HG02973 (cell line): Measurements from ENCODE around the gene SPG7.

Source experiments
- ATAC-seq: cut with Tn5 transposase; IDR thresholded peaks from one replicate; pipeline ENCODE4 v1.9.1; 2021; ENCODE audit warnings: moderate library complexity; ENCODE audit not compliant: unreplicated experiment

Gene SPG7

DNA sequence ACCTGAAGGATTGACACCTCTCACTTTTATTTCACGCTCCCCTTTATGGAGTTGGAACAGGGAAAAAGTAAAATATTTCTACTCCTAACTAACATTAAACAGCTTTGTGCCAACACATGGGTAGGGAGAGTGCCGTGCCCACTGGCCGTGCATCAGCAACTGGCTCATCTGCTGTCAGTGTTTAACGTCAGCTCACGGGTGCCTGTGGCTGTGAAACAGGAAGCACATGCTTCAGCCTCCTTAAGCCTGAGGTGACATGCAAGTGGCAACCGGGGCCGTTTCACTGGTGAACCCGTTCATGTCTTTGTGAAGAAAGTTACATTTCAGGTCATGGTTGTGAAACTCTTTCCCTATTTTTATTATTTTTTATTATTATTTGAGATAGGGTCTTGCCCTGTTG lies 3.2 kb downstream of the SPG7 start:
- no peak for ATAC-seq

DNA sequence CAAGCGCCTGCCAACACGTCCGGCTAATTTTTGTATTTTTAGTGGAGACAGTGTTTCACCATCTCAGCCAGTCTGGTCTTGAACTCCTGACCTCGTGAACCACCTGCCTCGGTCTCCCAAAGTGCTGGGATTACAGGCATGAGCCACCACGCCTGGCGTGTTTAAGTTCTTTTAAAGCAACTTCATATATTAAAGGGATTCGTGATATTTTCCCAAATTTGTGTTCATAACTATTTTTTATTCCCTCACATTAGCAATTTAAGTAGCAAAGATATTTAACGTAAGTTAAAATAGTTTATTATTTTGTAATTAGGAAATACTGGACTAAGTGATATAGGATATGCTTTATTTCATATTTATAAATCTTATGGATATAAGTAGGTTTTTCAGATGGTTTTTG lies 4.2 kb downstream of the SPG7 start:
- no peak for ATAC-seq

- ATAC-seq: no peak
Measured at GRCh38 chr16:89517128-89517527, 8.9 kb downstream of the SPG7 start.

DNA sequence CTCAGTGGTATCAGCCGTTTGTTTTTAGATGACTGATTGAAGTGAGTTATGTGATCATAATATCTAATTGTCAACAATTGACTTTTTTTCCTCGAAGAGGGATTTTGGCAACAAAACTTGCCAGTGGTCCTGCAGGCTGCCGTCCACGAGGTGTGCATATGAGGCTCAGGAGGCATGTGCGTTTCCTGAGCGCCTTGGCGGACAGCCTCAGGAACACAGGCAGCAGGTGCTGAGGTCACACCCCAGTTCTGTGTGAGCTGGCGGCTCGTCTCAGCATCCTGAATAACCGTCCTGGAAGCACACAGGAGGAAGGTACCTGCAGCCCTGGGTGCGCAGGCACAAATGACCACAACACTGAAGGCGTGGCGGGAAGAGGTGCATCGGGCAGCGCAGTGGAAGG lies 11.7 kb downstream of the SPG7 start:
- no peak for ATAC-seq

DNA sequence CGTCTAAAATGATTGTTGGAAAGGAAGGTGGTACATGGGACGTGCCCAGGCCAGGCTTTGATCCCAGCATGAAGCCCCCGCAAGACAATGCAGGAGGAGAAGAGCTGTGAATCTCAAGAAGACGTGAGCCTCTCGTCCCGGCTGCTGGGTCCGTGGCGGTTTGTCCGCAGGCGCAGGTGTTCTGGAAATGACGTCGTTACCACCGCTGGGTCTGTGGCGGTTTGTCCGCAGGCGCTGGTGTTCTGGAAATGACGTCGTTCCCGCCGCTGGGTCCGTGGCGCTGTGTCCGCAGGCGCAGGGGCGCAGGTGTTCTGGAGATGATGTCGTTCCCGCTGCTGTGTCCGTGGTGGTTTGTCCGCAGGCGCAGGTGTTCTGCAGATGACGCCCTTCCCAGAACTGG lies 14.1 kb downstream of the SPG7 start:
- no peak for ATAC-seq

DNA sequence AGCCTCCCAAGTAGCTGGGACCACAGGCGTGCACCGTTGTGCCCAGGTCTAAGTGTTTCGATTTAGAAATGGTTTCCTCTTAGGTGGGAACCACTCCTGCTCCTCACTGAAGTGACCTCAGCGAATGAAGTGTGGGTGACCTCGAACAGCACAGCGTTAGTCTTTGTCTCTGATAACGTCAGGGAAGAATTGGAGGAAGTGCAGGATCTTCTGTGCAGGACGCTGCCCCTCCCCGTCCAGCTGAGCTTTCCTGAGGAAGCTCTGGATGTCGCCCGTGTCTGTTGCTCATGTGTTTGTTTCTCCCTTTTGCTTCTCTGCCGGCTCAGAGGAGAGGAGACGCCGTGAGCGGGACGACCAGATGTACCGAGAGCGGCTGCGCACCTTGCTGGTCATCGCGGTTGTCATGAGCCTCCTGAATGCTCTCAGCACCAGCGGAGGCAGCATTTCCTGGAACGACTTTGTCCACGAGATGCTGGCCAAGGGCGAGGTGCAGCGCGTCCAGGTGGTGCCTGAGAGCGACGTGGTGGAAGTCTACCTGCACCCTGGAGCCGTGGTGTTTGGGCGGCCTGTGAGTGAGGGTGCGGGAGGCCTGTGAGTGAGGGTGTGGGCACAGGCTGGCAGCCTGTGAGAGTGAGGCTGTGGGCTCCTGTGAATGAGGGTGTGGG lies 15.6 kb downstream of the SPG7 start:
- ATAC-seq: no peak

DNA sequence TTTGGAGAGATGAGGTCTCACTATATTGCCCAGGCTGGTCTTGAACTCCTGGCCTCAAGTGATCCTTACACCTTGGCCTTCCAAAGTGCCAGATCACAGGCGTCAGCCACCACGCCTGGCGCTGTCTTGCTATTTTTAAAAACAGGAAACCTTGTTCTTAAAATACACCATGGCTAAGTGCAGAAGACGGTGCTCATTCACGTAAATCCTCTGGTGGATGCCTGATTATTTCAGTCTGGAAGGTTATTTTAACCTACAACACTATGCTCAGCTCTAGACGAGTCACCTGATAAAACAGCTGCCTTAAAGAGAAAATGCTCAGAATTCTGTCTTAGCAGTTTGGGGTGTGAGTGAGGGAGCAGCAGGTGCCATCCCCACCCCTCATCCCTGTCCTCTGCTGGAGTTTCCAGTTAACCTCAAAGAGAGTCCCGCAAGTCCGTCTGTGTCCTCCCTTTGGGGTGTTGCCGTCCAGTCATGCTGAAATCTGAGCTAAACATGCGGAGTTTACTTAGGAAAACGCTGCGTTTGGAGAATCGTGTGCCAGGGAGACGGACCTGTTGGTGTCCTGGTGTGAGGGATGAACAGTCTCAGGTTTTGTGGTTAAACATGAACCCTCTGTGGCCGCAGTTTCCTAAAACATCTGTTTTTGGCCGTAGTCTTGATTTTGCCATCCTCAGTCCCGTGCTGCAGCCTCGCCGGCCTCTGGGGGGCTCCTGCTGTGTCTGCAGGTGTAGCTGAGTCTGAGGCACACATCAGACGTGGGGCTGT lies 17.1 kb downstream of the SPG7 start:
- no peak for ATAC-seq

DNA sequence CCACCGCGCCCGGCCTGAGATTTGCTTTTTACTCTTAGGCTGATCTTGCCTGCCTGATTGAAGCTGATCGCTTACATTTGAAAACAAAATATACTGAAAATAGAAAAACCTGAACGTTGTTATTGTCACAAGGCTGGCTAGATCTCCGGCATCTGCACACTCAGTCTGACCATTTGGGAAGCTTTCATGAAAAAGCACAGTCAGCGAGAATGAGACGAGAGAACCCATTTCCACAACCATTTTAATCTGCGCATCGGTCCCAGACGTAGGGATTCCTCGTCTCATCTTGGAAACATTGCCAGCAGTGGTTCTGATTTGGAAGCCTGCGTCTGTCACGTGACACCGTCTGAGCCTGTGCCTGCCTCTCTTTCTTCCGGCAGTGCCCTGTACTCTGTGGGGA lies 20.9 kb downstream of the SPG7 start:
- no peak for ATAC-seq

DNA sequence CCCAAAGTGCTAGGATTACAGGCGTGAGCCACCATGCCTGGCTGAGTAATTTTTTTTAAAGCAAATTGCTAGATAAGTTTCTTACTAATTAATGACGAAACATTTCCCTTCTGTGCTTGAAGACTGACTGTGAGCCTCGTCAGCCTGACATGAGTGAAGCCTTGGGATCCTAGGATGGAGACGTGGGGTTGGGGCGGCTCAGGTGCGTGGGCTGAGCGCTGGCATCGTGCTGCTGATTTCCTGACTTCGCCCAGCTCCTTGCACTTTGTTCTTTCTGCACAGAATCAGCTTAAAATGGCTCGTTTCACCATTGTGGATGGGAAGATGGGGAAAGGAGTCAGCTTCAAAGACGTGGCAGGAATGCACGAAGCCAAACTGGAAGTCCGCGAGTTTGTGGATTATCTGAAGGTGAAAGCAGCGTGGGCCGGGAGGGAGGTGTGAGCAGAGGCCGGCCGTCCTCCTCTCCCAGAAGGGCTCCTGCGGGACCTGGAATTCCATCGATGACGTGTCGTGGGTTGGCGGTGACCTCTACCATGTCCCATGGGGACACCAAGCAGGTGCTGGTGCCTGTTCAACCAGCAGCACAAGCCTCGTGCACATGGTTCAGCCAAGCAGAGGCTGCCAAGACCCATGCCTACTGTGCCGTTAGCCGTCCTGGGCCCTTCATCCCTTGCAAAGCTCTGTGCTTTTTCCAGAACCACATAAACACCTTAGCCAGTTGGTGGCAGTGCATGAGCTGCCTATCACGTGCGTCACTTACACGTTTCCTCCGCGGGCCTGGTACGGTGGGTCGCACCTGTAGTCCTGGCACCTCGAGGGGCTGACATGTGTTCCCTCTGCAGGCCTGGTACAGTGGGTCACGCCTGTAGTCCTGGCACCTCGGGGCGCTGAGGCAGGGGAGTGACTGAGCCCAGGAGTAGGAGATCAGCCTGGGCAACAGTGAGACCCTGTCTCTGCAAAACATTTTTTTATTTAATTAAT lies 22.5 kb downstream of the SPG7 start:
- no peak for ATAC-seq

GRCh38 chr16:89531821-89532526 lies 23.8 kb downstream of the SPG7 start:
- ATAC-seq: no peak

DNA sequence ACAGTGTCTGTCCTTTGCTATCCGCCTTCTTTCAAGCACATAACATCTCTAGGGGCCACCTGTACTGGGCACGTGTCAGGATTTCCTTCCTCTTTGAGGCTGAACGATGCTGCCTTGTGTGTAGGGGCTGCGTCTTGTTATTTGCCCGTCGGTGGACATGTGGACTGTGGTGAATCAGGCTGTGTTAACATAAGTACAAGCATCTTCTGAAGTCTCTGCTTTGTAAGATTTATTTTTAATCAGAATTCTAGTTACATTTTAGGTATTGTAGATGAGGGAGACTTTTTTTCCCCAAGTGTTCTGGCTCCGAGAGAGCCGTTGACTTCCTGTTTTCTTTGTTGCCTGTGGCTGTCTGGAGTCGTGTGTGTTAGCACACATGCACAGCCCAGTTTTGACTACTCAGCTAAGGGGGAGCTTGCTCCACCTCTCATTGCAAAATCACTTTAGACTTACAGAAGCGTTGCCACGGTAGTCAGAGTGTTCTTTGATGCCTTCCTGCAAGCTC lies 26.1 kb downstream of the SPG7 start:
- ATAC-seq: no peak

DNA sequence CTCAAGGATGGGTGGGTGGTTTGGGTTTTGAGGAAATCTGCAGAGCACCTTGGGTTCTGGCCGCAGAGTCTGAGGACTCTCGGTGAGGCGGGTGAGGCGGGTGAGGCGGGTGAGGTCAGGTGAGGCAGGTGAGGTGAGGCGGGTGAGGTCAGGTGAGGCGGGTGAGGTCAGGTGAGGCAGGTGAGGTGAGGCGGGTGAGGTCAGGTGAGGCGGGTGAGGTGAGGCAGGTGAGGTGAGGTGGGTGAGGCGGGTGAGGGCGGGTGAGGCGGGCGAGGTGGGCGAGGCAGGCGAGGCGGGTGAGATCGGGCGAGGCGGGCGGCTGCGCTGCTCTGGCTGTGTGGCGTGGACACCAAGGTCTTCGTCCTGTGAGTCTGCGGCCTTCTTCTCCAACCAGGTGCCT lies 28.2 kb downstream of the SPG7 start:
- no peak for ATAC-seq

GRCh38 chr16:89536886-89537548 lies 28.8 kb downstream of the SPG7 start:
- no peak for ATAC-seq

GRCh38 chr16:89537549-89537925 lies 29.3 kb downstream of the SPG7 start:
- ATAC-seq: no peak

GRCh38 chr16:89538286-89538685 lies 30.1 kb downstream of the SPG7 start:
- ATAC-seq: no peak

DNA sequence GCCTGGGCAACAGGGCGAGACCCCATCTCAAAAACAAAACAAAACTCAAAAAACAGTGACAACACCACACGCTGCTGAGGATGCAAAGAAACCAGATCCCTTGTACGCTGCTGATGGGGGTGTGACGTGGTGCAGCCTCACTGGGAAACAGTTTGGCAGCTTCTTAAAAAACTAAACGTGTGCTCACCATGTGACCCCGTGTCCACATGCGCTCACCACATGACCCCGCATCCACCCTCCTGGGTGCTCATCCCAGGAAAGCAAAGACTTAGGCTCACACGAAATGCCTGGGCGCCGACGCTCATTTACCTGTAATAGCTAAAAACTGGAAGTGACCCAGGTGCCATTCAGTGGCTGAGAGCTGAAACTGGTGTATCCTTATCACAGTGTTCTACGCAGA lies 32.4 kb downstream of the SPG7 start:
- ATAC-seq: no peak

- no peak for ATAC-seq
Measured at GRCh38 chr16:89541792-89542191, 33.6 kb downstream of the SPG7 start.

- ATAC-seq: no peak
Measured at GRCh38 chr16:89544113-89544512, 35.9 kb downstream of the SPG7 start.

DNA sequence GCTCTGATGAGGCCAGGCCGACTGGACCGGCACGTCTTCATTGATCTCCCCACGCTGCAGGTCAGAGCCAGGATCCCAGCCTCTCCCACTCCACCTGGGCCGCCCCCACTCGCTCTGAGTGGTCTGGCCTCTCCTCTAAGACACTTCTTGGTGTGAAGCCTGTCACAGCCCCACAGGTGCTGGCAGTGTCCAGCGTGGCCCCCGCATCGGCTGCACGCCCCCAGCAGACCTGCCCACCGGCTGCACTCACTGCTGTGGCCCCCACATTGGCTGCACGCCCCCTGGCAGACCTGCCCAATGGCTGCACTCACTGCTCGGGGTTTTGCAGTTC lies 36.5 kb downstream of the SPG7 start:
- no peak for ATAC-seq

- ATAC-seq: no peak
Measured at GRCh38 chr16:89545044-89545830, 37.0 kb downstream of the SPG7 start.
